Fibroblast of peridontal ligament (primary cell): Measurements from ENCODE around the gene MAFF.
"Not testable (repeated sequence)": the region's sequence is repeated elsewhere in the genome, so short reads cannot be mapped to it uniquely, and the experiment has no call there.

Source experiments
- DNase-seq: peaks from one replicate; pipeline ENCODE4 v3.0.0-alpha.2; 2010; ENCODE audit errors: extremely low read depth

MAFF gene

GRCh38 chr22:38223289-38223960, 21.6 kb downstream of the MAFF start:
- no peak for DNase-seq

- no peak for DNase-seq
Measured at GRCh38 chr22:38226853-38227649, 25.3 kb downstream of the MAFF start.

DNA sequence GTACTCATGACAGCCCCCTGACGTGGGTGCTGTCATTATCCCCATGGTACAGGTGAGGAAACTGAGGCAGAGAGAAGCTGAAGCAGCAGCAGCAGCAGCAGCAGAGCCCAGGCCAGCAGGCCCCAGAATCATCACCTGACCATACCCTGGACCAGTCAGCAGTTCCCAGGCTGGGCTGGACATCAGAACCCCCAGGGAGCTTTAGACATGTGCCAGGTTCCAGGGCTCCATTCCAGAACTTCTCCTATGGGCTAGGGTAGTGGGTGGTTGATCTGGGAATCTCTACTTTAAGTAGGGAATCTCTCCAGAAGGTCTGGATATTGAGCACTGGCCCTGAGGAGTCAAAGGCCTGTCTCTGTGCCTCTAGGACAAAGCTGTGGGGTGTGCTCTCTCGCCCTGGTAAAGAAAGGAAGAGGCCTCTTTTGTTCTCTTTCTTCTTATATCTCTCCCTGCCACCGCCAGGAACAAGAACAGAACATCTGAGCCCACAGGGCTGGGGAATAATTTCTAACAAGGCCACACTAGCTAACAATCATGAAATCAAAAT, 26.6 kb downstream of the MAFF start:
- DNase-seq = peak; percentile 18

- DNase-seq = peak; percentile 72
Measured at GRCh38 chr22:38228873-38229740, 27.3 kb downstream of the MAFF start.

- peak; percentile 47 for DNase-seq
Measured at GRCh38 chr22:38230108-38230825, 28.5 kb downstream of the MAFF start.

DNA sequence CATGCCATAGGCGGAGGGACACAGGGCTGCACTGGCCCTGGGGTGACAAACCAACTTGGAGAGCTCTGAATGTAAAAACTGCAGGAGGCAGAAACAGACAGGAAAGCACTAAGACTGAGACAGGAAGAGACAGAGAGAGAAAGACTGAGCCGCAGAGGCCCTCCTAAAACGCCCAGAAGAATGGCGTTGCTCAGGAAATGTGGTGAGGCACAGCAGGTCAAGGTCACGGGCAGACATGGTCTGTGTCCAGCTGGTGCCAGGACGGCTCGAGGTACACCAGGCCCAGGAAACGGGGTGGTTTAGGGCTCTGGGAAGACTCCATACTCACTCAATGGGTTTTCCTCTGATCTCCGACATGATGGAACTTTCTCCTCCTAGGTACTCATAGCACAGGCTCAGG, 29.1 kb downstream of the MAFF start:
- no peak for DNase-seq

GRCh38 chr22:38232196-38232595, 30.4 kb downstream of the MAFF start:
- DNase-seq = no peak

DNA sequence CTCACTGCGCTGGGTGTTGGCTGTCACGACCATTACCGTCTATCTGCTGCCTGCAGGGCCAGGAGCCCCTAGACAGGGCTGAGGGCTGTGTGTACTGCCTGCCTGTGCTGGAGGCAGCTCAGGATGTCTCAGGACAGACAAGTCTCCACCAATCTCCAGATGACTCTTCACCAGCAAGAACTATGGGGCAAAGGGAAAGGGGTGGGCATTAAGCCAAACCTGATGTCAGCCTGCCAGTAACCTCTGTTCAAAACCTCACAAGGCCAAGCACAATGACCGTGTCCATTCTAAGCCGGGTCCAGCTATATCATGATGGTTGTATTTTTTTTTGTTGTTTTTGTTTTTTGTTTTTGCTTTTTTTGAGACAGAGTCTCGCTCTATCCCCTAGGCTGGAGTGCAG, 31.6 kb downstream of the MAFF start:
- peak; percentile 44 for DNase-seq

DNA sequence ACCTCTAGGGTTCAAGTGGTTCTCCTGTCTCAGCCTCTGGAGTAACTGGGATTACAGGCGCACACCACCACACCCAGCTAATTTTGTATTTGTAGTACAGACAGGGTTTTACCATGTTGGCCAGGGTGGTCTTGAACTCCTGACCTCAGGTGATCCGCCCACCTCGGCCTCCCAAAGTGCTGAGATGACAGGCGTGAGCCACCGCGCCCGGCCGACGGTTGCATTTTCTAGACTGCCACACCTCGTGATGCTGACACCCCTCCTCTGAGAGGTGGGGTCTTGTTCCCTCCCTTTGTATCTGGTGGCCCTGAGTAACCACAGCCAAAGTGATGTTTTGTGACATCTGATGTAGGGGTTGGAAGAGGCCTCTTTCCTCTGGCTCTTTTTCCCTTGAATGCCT, 32.1 kb downstream of the MAFF start:
- DNase-seq = not testable (repeated sequence)

DNA sequence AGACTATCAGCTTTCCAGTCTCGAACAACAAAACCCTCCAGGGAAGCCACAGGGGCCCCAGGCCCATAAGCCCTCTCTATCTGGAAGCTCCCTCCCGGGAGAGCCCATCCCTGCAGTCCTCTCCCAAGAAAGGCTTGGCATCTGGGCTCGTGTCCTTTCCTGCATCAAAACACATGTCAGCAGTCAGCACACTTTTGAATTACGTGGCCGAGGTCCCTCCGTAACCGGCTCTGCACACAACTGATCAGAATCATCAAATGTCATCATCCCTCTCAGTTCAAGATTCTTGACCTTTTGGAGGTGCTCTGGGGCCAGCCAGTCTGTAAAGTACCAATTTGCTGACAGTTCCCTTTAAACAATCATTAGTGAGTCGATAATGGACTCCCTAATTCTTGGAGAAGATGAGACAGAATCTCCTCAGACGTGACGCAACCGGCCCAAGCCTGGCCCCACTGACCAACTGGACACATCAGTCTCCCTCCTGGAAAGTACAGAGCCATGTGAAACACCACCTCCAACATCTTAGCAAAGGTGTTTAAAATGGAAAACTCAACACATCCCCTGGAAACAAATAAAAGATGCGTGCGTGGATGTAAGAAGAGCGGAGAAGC, 33.6 kb downstream of the MAFF start:
- DNase-seq = no peak

DNA sequence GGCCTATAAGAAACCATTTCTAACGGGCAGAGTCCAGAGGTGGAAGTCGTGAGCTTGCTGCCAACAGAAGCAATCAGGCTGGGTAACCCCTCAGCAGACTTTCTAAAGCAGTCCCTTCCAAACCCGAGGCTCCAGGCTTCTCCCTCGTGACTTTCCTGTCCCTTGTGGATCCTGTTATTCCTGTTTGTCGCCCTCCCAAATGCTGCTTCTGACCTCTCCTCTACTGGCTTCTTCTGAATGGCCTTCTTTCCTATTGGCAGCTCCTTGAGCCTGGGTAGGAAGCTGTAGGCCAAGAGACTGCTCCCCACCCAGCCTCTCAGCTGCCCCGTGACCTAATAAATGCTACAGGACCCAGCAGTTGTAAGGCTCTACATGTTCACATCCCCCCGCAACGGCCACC, 35.0 kb downstream of the MAFF start:
- no peak for DNase-seq

DNA sequence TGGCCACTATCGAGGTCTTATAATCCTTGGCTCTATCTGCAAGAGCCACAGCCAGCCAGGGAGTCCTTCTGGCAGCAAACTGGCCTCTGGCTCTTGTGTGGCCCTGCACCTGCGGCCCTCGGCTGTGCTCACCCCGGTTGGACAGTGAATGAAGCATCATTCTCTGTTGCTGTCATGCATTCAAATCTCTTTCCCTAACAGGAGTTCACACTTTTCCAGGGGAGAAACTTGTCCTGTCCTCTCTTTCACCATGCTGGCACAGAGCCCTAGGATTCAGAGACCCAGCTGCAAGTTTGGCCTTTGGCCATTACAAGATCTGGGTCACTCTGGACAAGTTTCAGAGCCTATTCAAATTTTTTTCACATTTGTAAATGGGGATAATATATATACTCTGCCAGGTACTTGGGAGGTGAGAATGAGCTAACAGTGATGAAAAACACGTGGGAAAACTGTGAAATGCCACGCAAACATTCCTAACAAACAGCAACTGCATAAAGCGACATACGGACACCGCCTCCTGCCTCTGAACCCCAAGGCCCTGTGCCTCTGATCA, 36.8 kb downstream of the MAFF start:
- DNase-seq = peak; percentile 68

DNA sequence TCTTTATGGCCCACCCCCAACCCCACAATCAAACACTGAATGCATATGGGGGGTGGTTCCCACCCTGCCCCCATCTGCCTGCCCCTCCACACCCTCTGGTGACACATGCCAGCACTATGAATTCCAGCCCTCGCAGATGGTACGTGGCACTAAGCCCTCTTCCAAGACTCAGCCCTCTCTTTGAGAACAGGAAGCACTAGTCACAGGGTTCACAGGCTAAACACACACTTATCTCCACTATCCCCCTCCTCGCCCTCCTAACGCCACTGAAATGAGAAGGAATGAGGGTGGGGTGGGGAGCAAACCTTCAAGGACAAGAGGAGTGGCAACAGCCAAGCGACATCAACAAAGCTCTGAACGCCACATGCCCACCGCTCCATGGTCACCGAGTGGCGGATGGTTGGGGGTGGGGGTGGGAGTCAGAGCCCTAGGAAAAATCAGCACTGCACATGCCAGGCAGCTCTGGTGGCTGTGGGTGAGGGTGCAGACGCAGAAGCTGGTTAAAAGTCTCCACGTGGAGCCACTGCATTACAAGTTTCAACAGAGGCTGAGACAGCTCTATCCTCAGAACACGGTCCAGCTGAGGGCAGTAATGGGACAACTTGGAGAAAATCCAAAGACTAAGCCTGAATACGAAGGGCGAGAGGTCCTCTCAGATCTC, 37.4 kb downstream of the MAFF start:
- peak; percentile 87 for DNase-seq

DNA sequence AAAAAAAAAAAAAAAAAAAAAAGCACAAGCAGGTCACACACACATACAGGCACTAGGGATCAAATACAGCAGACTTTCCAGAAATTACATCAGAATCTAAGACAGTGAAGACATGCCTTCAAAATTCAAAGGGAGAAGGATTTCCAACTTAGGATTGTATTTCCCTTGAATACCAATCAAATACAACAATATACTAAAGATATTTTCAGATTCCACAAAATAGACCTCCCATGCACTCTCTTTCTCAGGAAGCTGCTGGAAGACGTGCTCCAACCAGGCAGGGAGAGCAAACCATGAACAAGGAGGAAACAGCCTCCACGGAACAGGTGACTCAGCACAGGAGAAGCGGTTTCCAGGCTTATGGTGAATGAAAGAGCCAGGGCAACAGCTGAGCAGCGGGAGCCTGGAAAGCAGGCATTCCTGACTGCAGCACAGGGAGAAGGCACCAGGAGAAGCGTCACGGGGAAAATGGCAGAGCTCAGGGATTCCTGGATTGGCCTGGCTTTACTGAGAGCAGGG, 39.0 kb downstream of the MAFF start:
- peak; percentile 71 for DNase-seq

GRCh38 chr22:38243007-38243765, 41.4 kb downstream of the MAFF start:
- DNase-seq = peak; percentile 33

DNA sequence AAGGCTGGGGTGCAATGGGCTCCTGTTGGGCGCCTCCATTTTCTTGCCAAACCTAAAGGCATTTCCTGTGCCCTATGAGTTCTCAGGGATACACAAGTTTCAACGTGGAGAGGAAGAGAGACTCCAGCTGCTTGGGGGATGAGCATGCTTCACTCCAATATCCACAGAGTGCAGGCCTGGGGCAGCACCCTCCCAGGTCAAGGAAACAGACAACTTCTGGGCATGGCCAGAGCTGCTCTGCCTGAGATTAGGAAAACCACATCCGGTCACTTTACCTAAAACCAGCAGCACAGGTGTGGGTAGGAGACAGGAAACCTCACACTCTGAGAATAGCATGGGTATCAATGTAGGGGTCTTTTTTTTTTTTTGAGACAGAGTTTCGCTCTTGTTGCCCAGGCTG, 42.3 kb downstream of the MAFF start:
- no peak for DNase-seq

GRCh38 chr22:38246046-38246658, 44.4 kb downstream of the MAFF start:
- no peak for DNase-seq

GRCh38 chr22:38246692-38247091, 44.9 kb downstream of the MAFF start:
- no peak for DNase-seq

DNA sequence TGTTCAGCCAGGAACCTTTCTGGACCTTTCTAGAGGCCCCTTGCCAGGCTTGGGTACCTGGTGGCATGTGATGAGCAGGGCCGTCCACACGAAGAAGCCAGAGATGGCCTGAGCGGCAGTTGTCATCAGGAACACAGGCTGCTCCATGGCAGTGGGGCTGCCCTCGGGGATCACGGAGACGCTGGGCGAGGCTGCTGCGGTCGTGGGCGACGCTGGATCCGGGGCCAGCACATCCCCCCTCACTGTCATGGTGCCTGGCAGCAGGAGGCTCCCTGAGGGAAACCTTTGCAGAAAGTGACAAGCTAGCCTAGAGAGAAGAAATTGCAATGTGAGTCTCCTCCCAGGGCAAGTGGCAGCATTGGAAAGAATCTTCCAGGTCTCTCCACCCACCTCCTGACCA, 45.9 kb downstream of the MAFF start:
- DNase-seq = no peak
